Astrocyte (in vitro differentiated cells and primary cell): ENCODE data around the gene PTPRD.

Experiments
- CTCF ChIP-seq: IDR thresholded peaks from 2 replicates; pipeline ENCODE4 v1.5.1; 2011; ENCODE audit warnings: low read depth, mild to moderate bottlenecking, inconsistent platforms, low read length, moderate library complexity; ENCODE audit not compliant: insufficient read depth
- EZH2 ChIP-seq: IDR thresholded peaks from 2 replicates; pipeline ENCODE4 v1.6.1; 2012; ENCODE audit warnings: mild to moderate bottlenecking, low read length, inconsistent platforms; ENCODE audit not compliant: insufficient read depth

GRCh38 chr9:9100070-9100469 is 1512.7 kb downstream of the PTPRD start:
- TF ChIP-seq CTCF (no peak), EZH2 (no peak)
